Hepatic stellate cell (primary cell): ENCODE data around the gene VIL1.

ENCODE experiments used
- DNase-seq: peaks from one replicate; pipeline ENCODE4 v3.0.0; 2011; ENCODE audit warnings: low spot score

VIL1 gene

GRCh38 chr2:218418717-218419458 is at the start of gene VIL1:
TSS of gene VIL1 (plus strand) at chr2:218419123. CDS start at chr2:218423779, 4,656 bp downstream.
- no peak for DNase-seq

- DNase-seq, result no peak
These were observed 49.6 kb upstream of the VIL1 start for GRCh38 chr2:218369330-218369729.

GRCh38 chr2:218370410-218371063 is 48.4 kb upstream of the VIL1 start:
- DNase-seq, result peak; percentile 41

- no peak for DNase-seq
These were observed 47.0 kb upstream of the VIL1 start for GRCh38 chr2:218371983-218372350.

- no peak for DNase-seq
These were observed 44.1 kb upstream of the VIL1 start for GRCh38 chr2:218374795-218375194.

GRCh38 chr2:218375212-218375611 is 43.7 kb upstream of the VIL1 start:
- no peak for DNase-seq

GRCh38 chr2:218378053-218378452 is 40.9 kb upstream of the VIL1 start:
- no peak for DNase-seq

- no peak for DNase-seq
These were observed 37.0 kb upstream of the VIL1 start, which contains the start of gene SLC11A1 for GRCh38 chr2:218381916-218382366. TSS of gene SLC11A1 (plus strand) at chr2:218382273. CDS start at chr2:218382369, 96 bp downstream.

- no peak for DNase-seq
These were observed 36.1 kb upstream of the VIL1 start for GRCh38 chr2:218382785-218383184.

GRCh38 chr2:218383892-218384519 is 34.9 kb upstream of the VIL1 start:
- no peak for DNase-seq

- DNase-seq, result no peak
These were observed 33.9 kb upstream of the VIL1 start for GRCh38 chr2:218384975-218385374.

GRCh38 chr2:218386505-218387368 is 32.2 kb upstream of the VIL1 start:
- DNase-seq, result no peak

- DNase-seq, result peak; percentile 49
These were observed 31.3 kb upstream of the VIL1 start for GRCh38 chr2:218387369-218388194.

GRCh38 chr2:218389333-218390150 is 29.4 kb upstream of the VIL1 start:
- no peak for DNase-seq

GRCh38 chr2:218391202-218391601 is 27.7 kb upstream of the VIL1 start:
- DNase-seq, result no peak

- DNase-seq, result no peak
These were observed 26.5 kb upstream of the VIL1 start for GRCh38 chr2:218392459-218392858.

GRCh38 chr2:218392891-218393462 is 25.9 kb upstream of the VIL1 start:
- no peak for DNase-seq

GRCh38 chr2:218393750-218394290 is 25.1 kb upstream of the VIL1 start:
- no peak for DNase-seq

- DNase-seq, result no peak
These were observed 24.4 kb upstream of the VIL1 start for GRCh38 chr2:218394298-218395089.
